GM12892 (cell line): ENCODE results near the gene PAGE1.

ENCODE experiments used
- POLR2A ChIP-seq: IDR thresholded peaks from 2 replicates; pipeline ENCODE4 v1.6.1; 2011; ENCODE audit warnings: low read depth, low read length, control low read depth
- POLR2AphosphoS5 ChIP-seq: IDR thresholded peaks from 2 replicates; pipeline ENCODE4 v1.6.1; 2011; ENCODE audit warnings: low read depth, low read length, control low read depth
- TAF1 ChIP-seq: IDR thresholded peaks from 2 replicates; pipeline ENCODE4 v1.6.1; 2011; ENCODE audit warnings: low read depth, mild to moderate bottlenecking, control low read depth, low read length, borderline replicate concordance

GRCh38 chrX:49725923-49726904 lies 30.4 kb upstream of the PAGE1 start:
- TF ChIP-seq TAF1 (no peak), POLR2A (no peak), POLR2AphosphoS5 (no peak)
